Measurements from ENCODE around the gene SDCCAG8.
"Not testable (repeated sequence)": the region's sequence is repeated elsewhere in the genome, so short reads cannot be mapped to it uniquely, and the experiment has no call there.

Gene SDCCAG8

GRCh38 chr1:243287652-243288051 is 31.8 kb downstream of the SDCCAG8 start:
- DNase-seq = no peak

GRCh38 chr1:243288062-243288461 is 32.2 kb downstream of the SDCCAG8 start:
- no peak for DNase-seq

- no peak for DNase-seq
Observed at GRCh38 chr1:243291292-243291691, 35.5 kb downstream of the SDCCAG8 start.

- DNase-seq = no peak
Observed at GRCh38 chr1:243292117-243292516, 36.3 kb downstream of the SDCCAG8 start.

GRCh38 chr1:243293941-243294722 is 38.3 kb downstream of the SDCCAG8 start:
- DNase-seq = no peak

GRCh38 chr1:243294723-243295121 is 38.9 kb downstream of the SDCCAG8 start:
- no peak for DNase-seq

- no peak for DNase-seq
Observed at GRCh38 chr1:243299069-243299468, 43.2 kb downstream of the SDCCAG8 start.

- DNase-seq = no peak
Observed at GRCh38 chr1:243301059-243301458, 45.2 kb downstream of the SDCCAG8 start.

GRCh38 chr1:243311809-243312208 is 56.0 kb downstream of the SDCCAG8 start:
- no peak for DNase-seq

GRCh38 chr1:243312952-243313634 is 57.3 kb downstream of the SDCCAG8 start:
- no peak for DNase-seq

GRCh38 chr1:243313635-243314536 is 58.0 kb downstream of the SDCCAG8 start:
- DNase-seq = no peak

- no peak for DNase-seq
Observed at GRCh38 chr1:243315455-243315854, 59.6 kb downstream of the SDCCAG8 start.

GRCh38 chr1:243315893-243316292 is 60.1 kb downstream of the SDCCAG8 start:
- no peak for DNase-seq

GRCh38 chr1:243316366-243316989 is 60.6 kb downstream of the SDCCAG8 start:
- no peak for DNase-seq

GRCh38 chr1:243320224-243320623 is 64.4 kb downstream of the SDCCAG8 start:
- no peak for DNase-seq

GRCh38 chr1:243322326-243322725 is 66.5 kb downstream of the SDCCAG8 start:
- no peak for DNase-seq

GRCh38 chr1:243323491-243323890 is 67.7 kb downstream of the SDCCAG8 start:
- no peak for DNase-seq

- DNase-seq = peak; percentile 39
Observed at GRCh38 chr1:243325305-243325890, 69.6 kb downstream of the SDCCAG8 start.

- no peak for DNase-seq
Observed at GRCh38 chr1:243332440-243332839, 76.6 kb downstream of the SDCCAG8 start.

- no peak for DNase-seq
Observed at GRCh38 chr1:243335292-243335691, 79.5 kb downstream of the SDCCAG8 start.

- no peak for DNase-seq
Observed at GRCh38 chr1:243336163-243336562, 80.3 kb downstream of the SDCCAG8 start.

GRCh38 chr1:243338848-243339247 is 83.0 kb downstream of the SDCCAG8 start:
- DNase-seq = not testable (repeated sequence)

All from RPMI8226 (cell line).